ENCODE data around the gene EFL1.
A peak's percentile ranks its signal among the peaks of the same experiment; 100 is the strongest.

The EFL1 gene

GRCh38 chr15:82177291-82178010 lies 85.1 kb downstream of the EFL1 start:
- in situ Hi-C loops (cut with HindIII; ENCODE audit: low pct_ligation_motif_present, low pct_unique_long_range_greater_than_20kb, low sequenced_read_pairs): no loop called here
- no peak for DNase-seq

- DNase-seq: no peak
- in situ Hi-C loops (cut with HindIII; ENCODE audit: low pct_ligation_motif_present, low pct_unique_long_range_greater_than_20kb, low sequenced_read_pairs): no loop called here
Measured at GRCh38 chr15:82176542-82176941, 86.0 kb downstream of the EFL1 start.

GRCh38 chr15:82174471-82175235 lies 87.9 kb downstream of the EFL1 start:
- in situ Hi-C loops (cut with HindIII; ENCODE audit: low pct_ligation_motif_present, low pct_unique_long_range_greater_than_20kb, low sequenced_read_pairs): no loop called here
- no peak for DNase-seq

- in situ Hi-C loops (cut with HindIII; ENCODE audit: low pct_ligation_motif_present, low pct_unique_long_range_greater_than_20kb, low sequenced_read_pairs): no loop called here
- DNase-seq: no peak
Measured at GRCh38 chr15:82173108-82173507, 89.4 kb downstream of the EFL1 start.

GRCh38 chr15:82172506-82172905 lies 90.0 kb downstream of the EFL1 start:
- in situ Hi-C loops (cut with HindIII; ENCODE audit: low pct_ligation_motif_present, low pct_unique_long_range_greater_than_20kb, low sequenced_read_pairs): no loop called here
- no peak for DNase-seq

- no peak for DNase-seq
- in situ Hi-C loops (cut with HindIII; ENCODE audit: low pct_ligation_motif_present, low pct_unique_long_range_greater_than_20kb, low sequenced_read_pairs): no loop called here
Measured at GRCh38 chr15:82168757-82169156, 93.8 kb downstream of the EFL1 start.

GRCh38 chr15:82168296-82168695 lies 94.2 kb downstream of the EFL1 start:
- in situ Hi-C loops (cut with HindIII; ENCODE audit: low pct_ligation_motif_present, low pct_unique_long_range_greater_than_20kb, low sequenced_read_pairs): no loop called here
- no peak for DNase-seq

- in situ Hi-C loops (cut with HindIII; ENCODE audit: low pct_ligation_motif_present, low pct_unique_long_range_greater_than_20kb, low sequenced_read_pairs): no loop called here
- DNase-seq: no peak
Measured at GRCh38 chr15:82165948-82166376, 96.6 kb downstream of the EFL1 start.

- peak; percentile 72 for DNase-seq
- in situ Hi-C loops (cut with HindIII; ENCODE audit: low pct_ligation_motif_present, low pct_unique_long_range_greater_than_20kb, low sequenced_read_pairs): no loop called here
Measured at GRCh38 chr15:82159922-82160321, 102.6 kb downstream of the EFL1 start.

GRCh38 chr15:82158811-82159210 lies 103.7 kb downstream of the EFL1 start:
- no peak for DNase-seq
- in situ Hi-C loops (cut with HindIII; ENCODE audit: low pct_ligation_motif_present, low pct_unique_long_range_greater_than_20kb, low sequenced_read_pairs): no loop called here

GRCh38 chr15:82150645-82151044 lies 111.9 kb downstream of the EFL1 start:
- DNase-seq: no peak
- in situ Hi-C loops (cut with HindIII; ENCODE audit: low pct_ligation_motif_present, low pct_unique_long_range_greater_than_20kb, low sequenced_read_pairs): no loop called here

- peak; percentile 72 for DNase-seq
- in situ Hi-C loops (cut with HindIII; ENCODE audit: low pct_ligation_motif_present, low pct_unique_long_range_greater_than_20kb, low sequenced_read_pairs): no loop called here
Measured at GRCh38 chr15:82146990-82147461, 115.5 kb downstream of the EFL1 start.

GRCh38 chr15:82146576-82146975 lies 116.0 kb downstream of the EFL1 start:
- in situ Hi-C loops (cut with HindIII; ENCODE audit: low pct_ligation_motif_present, low pct_unique_long_range_greater_than_20kb, low sequenced_read_pairs): no loop called here
- DNase-seq: no peak

- DNase-seq: no peak
- in situ Hi-C loops (cut with HindIII; ENCODE audit: low pct_ligation_motif_present, low pct_unique_long_range_greater_than_20kb, low sequenced_read_pairs): no loop called here
Measured at GRCh38 chr15:82143390-82144385, 118.8 kb downstream of the EFL1 start.

- in situ Hi-C loops (cut with HindIII; ENCODE audit: low pct_ligation_motif_present, low pct_unique_long_range_greater_than_20kb, low sequenced_read_pairs): no loop called here
- no peak for DNase-seq
Measured at GRCh38 chr15:82140886-82141285, 121.6 kb downstream of the EFL1 start.

GRCh38 chr15:82139823-82140268 lies 122.7 kb downstream of the EFL1 start:
- DNase-seq: peak; percentile 69

GRCh38 chr15:82138306-82138705 lies 124.2 kb downstream of the EFL1 start:
- in situ Hi-C loops (cut with HindIII; ENCODE audit: low pct_ligation_motif_present, low pct_unique_long_range_greater_than_20kb, low sequenced_read_pairs): no loop called here
- no peak for DNase-seq

More at GRCh38 chr15:82139823-82140268, 122.7 kb downstream of the EFL1 start:
- in situ Hi-C loops (cut with HindIII; ENCODE audit: low pct_ligation_motif_present, low pct_unique_long_range_greater_than_20kb, low sequenced_read_pairs): no loop called here

- in situ Hi-C loops (cut with HindIII; ENCODE audit: low pct_ligation_motif_present, low pct_unique_long_range_greater_than_20kb, low sequenced_read_pairs): no loop called here
- DNase-seq: no peak
Measured at GRCh38 chr15:82137261-82137660, 125.3 kb downstream of the EFL1 start.

- in situ Hi-C loops (cut with HindIII; ENCODE audit: low pct_ligation_motif_present, low pct_unique_long_range_greater_than_20kb, low sequenced_read_pairs): no loop called here
- DNase-seq: no peak
Measured at GRCh38 chr15:82136120-82136519, 126.4 kb downstream of the EFL1 start.

All from ACHN (cell line).